ENCODE measurements around the gene EFR3B.
"Not testable (repeated sequence)": the region's sequence is repeated elsewhere in the genome, so short reads cannot be mapped to it uniquely, and the experiment has no call there.

EFR3B gene

DNA sequence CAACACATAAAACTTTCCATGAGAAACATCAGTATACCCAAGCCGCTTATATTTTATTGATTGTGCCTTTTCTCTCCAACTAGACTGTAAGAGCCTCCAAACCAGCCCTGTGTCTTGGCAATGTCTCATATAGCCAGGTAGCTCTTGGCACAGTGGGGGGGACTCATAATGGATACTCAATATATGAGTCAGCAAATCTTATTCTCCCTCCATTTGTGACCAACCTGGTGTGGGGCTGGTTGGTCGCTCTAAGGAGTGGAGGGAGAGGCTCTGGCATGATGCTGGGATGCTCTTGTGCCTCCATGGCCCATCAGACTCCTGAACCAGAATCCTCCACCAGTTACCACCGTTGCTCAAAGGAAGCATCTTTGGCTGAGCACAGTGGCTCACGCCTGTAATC, 32.0 kb downstream of the EFR3B start:
- DNase-seq = no peak

DNA sequence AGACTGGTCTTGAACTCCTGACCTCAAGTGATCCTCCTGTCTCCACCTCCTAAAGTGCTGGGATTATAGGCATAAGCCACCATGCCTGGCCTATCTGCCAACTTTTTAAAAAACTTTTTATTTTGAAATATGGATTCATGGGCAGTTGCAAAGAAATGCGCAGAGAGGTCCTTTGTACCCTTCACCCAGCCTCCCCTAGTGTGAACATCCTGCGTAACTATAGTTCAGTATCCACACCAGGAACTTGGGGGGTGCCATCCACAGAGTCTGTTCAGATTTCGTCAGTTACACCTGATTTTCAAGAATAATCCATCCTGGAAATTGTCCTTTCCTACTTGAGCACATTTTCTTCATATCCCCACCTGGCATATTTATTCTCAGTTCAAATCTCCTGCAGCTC, 33.0 kb downstream of the EFR3B start:
- DNase-seq = no peak

DNA sequence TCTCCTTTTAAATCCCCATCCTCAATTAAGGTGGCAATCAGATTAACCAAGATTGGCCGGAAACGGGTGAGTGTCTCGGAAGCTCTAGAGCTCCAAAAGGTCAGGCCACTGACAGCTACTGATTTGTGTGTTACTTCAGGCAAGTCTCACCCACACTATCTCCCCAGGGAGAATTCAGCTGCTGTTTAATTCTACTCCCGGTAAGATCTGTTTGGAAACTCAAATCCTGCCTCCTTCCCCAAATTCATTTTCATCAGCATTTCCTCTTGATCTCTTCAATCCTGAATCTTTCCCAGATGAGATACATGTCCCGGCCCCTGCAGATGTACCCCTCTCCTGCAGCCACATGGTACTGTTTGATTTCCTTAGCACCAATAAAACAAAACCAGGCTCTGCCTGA, 34.9 kb downstream of the EFR3B start:
- DNase-seq = no peak

DNA sequence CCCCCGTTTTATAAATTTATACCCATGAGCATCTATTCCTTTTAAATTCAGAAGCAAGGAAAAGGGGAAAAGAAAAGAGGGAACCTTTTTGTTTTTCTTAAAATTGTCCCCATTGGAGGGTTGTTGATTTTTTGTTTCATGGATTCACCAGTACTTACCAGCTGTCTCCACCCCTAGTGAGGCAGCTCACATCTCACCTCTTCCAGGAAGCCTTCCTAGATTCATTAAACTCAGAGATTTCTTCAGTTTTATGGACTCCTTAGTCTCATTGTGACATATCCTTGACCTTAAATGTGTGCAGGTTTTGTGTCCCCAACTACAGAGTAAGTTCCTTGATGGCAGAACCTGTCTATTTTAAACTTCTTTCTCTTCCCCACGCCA, 35.9 kb downstream of the EFR3B start:
- no peak for DNase-seq

DNA sequence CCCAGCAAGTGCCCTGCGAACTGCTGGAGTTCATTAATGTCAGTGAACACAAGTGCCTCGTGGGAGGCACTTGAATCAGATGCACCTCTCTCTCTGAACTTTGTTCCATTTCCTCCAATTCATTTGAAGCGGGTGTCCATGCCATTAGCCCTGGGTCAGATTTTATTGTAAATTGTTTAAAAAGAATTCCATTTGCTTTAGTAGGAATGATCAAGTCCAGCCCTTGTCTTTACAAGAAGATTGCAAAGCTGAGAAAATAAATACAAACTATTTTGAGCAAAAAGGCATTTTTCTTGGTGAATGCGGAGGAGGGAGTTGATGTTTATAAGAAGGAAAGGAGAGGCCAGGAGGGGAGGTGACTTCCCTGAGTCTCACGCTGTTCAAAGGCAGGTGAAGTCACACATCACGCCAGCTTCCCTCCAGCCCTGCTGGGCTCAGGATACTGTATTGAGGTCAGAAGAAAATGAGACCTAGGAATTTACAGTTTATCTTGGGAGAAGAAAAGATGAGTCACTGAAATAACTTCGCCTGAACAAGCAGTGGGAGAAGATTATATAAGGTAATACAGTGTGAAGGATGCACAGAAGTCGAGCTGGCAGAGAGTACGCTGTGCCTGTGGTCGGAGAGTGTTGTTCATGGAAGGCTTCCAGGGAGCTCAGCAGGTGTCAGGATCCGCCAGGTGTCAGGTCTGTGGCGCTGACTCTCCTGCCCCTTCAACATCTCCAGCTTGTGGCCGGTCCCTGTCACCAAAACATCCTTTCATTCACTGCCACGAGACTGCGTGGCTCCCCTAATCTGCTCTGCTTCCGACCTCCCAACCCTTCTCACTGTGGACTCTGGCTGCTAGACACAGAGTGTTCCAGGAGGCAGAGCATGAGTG, 36.5 kb downstream of the EFR3B start:
- DNase-seq = no peak

DNA sequence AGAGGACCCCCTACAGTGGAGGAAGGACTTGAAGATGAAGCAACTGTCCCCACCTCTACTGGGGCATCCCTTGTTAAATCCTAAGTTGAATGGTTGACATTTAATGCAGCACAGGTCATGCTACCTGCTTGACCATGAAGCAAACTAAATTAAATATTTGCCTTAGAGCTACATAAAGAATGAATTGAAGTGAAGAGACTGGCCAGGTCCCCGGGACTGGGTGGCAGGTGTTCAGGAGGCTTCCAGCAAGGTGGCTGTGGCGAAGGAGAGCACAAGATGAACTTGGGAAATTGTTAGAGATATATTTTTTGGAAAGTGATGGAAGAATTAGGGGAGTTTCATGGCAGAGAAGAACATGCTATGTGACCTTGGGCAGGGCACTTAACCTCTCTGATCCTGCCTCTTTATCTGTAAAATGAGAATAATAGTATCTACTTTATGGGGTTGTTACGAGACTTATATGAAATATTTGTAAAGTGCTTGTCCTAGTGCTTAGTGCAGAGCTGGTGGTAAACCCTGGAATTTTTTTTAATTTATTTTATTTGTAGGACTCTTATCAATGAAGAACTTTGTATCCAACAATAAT, 37.3 kb downstream of the EFR3B start:
- no peak for DNase-seq

DNA sequence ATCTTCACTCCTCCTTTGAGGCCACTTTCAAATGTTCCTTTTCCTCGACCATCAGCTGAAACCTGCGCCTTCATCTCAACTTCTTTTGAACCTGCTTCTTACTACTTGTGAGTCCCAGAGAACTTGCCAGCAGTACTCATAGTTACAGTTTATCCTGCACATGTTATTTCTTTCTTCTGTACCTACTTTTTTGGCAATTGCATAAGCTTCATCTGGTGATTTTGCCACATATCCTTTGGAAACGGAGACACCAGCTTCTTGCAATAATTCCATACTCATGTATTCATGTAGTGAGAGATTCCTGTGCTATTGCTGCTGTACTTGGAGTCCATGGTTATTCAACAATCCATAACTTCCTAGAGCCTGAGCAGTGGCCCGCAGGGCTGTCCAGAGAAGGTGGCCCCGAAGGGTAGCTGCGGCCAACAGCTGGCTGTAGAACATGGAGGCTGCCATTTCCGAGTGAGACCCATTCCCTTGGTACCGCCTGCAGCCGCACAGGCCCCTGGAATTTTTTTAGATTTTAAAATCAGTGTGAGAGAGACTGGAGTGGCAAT, 39.4 kb downstream of the EFR3B start:
- no peak for DNase-seq

DNA sequence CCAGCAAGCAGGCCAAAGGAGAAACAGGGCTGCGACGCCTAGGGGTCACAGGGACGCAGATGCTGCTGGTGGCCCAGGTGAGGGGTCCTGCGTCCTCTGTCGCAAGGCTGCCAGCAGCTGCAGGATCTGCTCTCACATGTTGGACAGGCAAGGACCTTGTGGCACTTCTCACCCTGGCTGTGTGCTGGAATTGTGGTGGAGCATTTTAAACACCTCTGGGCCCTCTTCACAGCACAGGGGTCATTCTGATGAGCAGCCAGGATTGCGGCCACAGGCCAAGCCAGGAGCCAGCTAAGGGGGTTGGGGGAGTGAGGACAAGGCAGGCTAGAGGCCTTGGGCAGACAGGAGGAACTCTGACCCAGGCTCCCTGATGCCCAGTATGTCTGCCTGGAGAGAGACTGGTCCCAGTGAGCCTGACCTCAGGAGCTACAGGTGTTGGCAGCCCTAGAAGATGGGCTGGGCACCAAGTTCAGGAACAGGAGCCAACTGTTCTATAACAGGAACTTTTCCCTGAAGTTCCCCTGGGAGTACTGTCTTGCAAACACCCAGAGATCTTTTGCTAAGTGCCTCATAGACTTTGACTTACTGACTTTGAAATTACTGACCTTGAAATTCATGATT, 40.2 kb downstream of the EFR3B start:
- no peak for DNase-seq

DNA sequence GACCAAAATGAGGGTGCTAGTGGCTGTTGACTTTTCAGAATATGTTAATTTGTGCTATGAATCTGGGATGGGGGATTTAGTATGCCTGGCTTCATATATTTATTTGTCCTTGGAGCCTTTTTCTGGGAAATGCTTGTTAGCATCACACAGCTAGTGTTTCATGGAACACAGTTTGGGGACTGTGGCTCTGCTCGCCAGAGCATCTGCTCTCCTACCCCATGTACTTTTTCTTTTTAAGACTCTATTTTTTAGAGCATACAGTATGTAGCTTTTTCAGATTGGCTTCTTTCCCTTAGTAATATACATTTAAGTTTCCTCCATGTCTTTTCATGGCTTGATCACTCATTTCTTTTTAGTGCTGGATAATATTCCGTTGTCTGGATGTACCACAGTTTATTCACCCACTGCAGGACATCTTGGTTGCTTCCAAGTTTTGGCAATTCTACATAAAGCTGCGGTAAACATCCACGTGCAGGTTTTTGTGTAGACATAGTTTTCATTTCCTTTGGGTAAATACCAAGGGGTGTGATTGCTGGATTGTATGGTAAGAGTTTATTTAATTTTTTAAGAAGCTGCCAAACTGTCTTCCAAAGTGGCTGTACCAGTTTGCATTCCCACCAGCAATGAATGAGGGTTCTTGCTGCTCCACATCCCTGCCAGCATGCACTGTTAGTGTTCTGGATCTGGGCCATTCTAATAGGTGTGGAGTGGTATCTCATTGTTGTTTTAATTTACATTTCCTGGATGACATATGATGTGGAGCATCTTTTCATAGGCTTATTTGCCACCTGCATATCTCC, 44.1 kb downstream of the EFR3B start:
- no peak for DNase-seq

DNA sequence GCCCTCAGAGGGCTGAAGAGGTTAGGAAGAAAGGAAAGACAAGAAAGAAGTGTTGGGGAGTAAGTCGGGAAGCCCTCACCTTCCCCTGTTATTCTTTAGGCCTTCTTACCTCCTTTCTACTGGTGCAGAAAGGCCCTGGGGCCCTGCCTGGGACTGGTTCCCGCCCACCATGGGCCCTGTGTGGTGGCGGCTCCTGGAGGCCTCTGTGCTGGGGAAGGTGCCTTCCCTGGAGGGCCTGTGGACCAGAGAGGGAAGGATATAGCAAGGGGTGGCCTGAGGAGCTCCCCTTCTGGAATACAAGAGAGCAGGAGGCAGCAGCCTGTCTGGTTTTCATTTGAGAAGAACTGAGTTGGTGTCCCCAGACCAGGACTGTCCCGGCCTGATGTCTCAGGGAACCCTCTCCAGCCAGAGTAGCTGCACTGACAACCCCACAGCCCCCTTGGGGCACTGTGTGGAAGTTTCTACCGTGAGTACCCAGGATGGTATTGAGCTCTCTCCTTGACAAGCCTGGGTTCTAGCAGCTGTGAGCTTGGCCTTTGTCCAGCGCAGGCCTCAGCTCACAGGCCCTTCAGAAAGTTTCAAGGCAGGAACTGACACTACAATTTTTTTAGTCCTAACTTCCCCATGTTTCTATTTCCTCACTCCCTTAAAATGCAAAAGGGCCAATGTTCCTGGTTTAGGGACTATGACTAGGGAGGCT, 47.1 kb downstream of the EFR3B start:
- no peak for DNase-seq

DNA sequence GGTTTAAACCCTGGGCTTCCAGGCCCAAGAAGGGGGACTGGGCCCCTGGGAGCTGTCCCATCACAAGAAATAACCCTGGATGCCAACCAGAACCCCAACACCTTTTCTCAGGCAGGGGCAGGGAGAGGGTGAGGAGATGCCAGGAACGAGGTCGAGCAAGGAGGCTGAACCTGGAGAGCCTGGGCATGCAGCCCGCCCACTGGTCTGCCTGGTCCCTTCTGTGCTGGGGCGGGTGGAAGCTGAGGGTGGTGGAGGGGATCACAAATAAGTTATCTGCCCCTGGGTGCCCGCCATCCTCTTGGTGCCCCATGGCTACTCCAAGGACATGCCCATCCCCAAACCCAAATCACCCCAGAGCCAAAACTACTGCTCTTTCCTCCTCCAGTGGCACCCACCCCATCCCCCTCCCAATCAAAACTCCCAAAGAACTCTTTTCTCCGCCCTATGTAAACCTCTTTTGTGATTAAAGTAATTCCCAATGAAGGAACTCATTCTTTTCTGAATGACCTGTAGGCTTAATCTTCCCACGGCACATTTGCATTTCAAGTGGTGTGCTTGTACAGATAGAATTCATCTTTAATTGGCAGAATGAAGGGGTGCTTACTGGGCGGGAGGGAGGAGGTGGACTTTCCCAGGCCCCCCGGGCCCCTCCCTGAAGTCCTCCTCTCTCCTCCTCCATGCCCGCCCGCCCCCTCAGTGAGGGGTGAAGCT, 47.9 kb downstream of the EFR3B start:
- no peak for DNase-seq

DNA sequence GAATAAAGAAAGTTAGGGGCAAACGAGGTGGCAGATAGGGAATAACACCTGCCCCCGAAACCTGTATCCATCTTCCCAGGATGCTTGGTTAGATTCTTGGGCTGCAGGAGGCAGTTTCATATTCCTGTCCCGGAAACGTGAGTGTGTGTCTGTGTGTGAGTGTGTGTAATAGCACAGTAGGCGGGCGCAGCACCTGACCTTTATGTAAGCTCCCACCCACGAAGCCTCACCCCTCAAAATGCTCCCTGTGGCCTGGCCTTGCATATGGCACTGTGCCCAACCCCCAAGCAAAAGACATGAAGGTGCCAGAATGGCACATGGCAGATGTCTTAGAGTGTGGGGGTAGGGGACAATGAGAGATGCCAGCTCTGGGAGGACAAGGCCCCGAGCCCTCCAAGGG, 48.9 kb downstream of the EFR3B start:
- no peak for DNase-seq

DNA sequence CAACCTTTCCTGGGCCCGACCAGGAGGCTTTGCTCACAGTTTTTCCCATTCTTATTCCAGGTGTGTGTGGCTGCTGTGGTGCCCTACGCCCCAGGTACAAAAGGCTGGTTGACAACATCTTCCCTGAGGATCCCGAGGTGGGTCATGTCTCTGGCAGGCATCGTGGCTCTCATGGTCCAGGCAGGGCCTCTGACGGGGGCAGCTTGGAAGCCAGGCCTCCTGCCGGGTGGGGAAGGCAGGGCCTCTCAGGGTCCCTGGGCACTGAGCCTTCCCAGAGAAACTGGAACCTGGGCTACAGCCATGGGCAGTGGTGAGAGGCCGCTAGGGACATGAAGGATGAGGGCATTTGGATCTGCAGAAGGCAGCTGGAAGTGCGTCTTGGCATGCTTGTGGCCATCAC, 49.4 kb downstream of the EFR3B start:
- no peak for DNase-seq

DNA sequence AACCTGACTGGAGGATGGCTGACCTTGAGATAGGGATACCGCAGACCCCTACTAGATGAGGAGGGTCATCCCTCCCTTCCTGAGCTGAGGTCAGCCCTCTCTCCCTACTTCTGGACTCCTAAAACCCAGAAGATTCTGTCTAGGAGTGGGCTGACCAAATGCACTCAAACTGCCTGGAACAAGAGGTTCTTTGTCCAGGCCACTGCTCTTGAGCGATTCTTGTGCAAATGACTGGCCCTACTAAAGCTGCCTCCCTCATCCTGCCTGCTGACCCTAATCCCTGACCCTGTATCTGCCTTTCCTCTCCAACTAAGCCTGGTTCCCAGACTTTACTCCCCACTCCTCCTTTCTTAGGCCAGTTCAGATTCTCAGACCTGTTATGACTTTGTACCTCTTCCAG, 56.2 kb downstream of the EFR3B start:
- no peak for DNase-seq

DNA sequence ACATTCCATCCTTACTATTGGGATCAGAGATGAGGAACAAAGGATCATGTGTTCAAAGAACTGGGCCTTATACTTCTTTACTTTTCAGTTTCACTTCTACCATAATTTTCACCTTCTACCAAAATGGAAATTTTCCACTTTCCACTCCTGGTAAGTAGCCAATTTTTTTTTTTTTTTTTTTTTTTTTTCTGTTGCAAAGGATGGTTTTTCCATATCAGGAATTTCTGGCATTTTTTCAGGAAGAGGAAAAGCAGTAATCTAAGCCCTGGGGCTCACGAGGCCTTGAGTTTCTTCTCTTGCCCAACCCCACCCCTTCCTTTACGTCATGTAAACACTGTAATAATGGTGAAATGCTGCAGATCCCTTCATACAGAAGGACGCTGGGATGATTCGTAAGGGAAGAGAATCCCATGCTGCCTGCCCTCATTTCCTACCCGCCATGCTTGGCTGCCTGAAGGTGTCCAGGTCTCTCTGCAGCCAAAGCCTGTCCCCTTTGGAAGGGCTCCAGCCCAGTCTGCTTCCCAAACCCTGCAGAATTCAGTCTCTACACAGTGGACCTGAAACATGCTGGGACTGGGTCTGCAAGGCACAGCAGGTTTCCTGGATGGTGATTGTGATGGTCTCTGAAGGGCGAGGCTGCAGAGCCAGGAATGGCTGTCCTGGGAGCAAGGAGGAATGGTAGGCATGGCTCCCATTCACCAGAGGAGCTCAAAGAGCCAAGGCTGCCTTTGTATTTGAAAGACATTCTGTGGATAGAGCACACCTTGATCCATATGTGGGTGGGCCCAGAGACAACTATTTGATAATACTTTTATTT, 57.0 kb downstream of the EFR3B start:
- no peak for DNase-seq

DNA sequence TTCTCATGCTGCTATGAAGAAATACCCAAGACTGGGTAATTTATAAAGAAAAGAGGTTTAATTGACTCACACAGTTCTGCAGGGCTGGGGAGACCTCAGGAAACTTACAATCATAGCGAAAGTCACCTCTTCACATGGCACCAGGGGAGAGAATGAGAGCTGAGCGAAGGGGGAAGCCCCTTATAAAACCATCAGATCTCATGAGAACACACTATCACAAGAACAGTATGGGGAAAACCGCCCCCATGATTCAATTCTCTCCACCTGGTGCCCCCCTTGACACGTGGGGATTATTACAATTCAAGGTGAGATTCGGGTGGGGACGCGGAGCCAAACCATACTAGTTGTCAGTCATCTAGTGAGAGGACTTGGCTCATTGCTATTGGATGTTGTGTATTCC, 60.5 kb downstream of the EFR3B start:
- not testable (repeated sequence) for DNase-seq

DNA sequence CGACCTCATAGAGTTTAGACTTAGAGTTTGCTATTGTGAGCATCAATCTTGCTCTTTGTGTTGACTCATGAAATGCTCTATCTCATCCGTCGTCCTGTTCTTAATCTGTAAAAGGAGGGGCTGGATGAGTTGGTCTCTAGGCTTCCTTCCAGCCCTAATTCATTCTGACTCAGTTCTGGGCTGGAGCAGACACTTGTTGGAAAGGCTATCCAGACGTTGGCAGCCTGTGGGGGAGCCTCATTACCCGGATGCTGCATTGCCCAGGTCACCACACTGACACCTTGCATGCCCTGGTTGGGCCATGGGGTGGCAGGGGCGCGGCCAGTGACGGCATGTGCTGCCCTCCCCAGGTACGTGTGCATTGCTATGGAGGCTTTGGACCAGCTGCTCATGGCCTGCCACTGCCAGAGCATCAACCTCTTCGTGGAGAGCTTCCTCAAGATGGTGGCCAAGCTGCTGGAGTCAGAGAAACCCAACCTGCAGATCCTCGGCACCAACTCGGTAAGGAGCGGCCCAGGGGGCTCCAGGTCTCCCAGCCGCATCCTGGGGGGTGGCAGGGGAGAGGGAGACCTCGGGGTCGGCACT, 61.5 kb downstream of the EFR3B start:
- no peak for DNase-seq

DNA sequence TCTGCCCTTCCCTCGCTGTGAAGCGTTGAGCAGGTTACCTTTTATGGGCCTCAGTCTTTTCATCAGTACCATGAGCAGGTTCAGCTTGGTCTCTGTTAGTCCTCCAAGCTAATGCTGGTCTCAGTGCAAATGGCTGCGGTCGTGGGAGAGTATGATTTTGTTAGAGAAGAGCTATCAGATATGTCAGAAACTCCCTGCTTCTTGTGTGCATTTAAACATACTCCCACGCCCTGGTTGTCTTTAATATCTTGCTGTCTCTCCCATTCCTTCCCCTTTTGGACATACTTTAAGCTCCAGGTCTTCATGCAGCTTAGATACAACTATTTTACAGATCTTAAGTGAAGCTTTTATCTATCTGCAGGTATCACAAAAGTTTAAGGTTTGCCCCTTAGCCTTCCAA, 62.9 kb downstream of the EFR3B start:
- no peak for DNase-seq

DNA sequence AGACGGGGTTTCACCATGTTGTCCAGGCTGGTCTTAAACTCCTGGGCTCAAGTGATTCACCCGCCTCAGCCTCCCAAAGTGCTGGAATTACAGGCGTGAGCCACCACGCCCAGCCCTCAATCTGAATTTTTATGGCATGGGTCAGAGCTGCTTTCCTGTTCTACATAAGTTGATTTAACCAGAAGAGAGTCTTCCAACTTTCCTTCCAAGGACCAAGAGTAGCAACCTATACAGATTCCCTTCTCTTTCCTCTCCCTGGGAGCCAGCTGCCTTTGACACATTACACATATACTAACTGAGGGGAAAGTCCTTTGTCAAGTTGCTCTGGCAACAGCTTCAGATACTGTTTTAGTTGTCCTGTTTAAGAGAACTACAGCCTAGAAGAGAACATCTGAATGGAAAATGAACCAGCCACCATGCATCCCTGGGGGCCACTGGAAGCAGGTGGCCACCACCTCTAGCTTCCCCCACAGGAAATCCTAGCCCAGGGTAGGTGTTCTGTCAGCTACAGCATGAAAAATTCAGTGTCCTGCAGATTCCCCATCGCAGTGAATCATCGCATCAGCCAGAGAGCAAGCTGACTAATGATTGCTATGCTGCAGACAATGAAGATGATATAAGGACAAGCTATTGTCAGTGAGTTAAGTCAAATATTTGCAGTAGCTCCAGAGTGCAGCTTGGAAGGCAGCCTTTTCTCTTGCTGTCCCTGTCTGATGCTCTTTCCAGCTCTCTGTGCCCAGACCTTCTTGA, 63.6 kb downstream of the EFR3B start:
- DNase-seq = no peak

DNA sequence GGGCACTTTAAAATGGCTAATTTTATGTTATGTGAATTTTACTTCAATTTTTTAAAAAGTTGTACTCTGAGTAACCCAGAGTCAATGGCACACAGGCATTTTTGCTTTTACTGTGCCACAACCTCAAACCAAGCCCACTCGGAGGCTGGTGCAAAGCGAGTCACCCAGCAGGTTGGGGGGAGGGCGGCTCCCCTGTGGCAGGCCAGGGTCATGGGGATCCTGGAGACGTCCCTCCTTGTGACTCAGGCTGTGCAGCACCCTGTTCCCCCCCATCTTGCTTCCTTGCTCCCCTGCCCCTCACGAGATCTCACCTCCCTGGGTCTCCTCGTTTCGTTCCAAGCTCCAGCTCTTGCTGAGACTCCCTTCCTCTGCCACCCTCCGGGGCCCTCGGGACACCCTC, 67.9 kb downstream of the EFR3B start:
- DNase-seq = no peak

All from NCI-H526 treated with DMSO at 0.1 percent for 48 hours (cell line).